Liver (tissue), 9 donors: Measurements from ENCODE around the gene F13A1. TPM values are rescaled to one million over a fixed set of nuclear protein-coding genes. Genes with fewer than 3 reads are reported as not detected.

Experiments
- DNase-seq: peaks from one replicate; pipeline ENCODE4 v3.0.0-alpha.2; 2017; ENCODE audit warnings: low spot score
- H3K27ac ChIP-seq, 2 donors: one replicate each; pipeline ENCODE4 v1.7.0; 2013; ENCODE audit warnings: inconsistent platforms in 2 of 2, low read length in 2 of 2, control low read depth in 1 of 2, low read depth in 1 of 2, mild to moderate bottlenecking in 1 of 2
- H3K27me3 ChIP-seq, 4 donors: one replicate each; pipeline versions ENCODE4 v1.6.1 to v1.7.0; 2013; ENCODE audit warnings: low read length in 3 of 4, inconsistent platforms in 1 of 4, mild to moderate bottlenecking in 1 of 4, moderate library complexity in 1 of 4; ENCODE audit not compliant: control insufficient read depth in 4 of 4, insufficient read depth in 4 of 4
- H3K36me3 ChIP-seq, 4 donors: one replicate each; pipeline versions ENCODE4 v1.6.1 to v1.7.0; 2013; ENCODE audit warnings: low read length in 3 of 4, mild to moderate bottlenecking in 3 of 4, low read depth in 1 of 4, moderate library complexity in 1 of 4; ENCODE audit not compliant: control insufficient read depth in 4 of 4, insufficient read depth in 3 of 4
- H3K4me1 ChIP-seq, 4 donors: one replicate each; pipeline versions ENCODE4 v1.6.1 to v1.7.0; 2013; ENCODE audit warnings: low read length in 3 of 4, mild to moderate bottlenecking in 3 of 4, moderate library complexity in 1 of 4; ENCODE audit not compliant: control insufficient read depth in 4 of 4, insufficient read depth in 4 of 4
- H3K4me3 ChIP-seq, 3 donors: one replicate each; pipeline versions ENCODE4 v1.6.1 to v1.7.0; 2013; ENCODE audit warnings: low read length in 3 of 3, control low read depth in 1 of 3, low read depth in 1 of 3, mild to moderate bottlenecking in 1 of 3
- H3K9ac ChIP-seq, 2 donors: one replicate each; pipeline ENCODE4 v1.7.0; 2013; ENCODE audit warnings: low read length in 2 of 2, mild to moderate bottlenecking in 2 of 2, moderate library complexity in 2 of 2, control low read depth in 1 of 2, low read depth in 1 of 2
- H3K9me3 ChIP-seq, 4 donors: one replicate each; pipeline versions ENCODE4 v1.6.1 to v1.7.0; 2013; ENCODE audit warnings: low read length in 3 of 4; ENCODE audit not compliant: control insufficient read depth in 4 of 4
- ATF3 ChIP-seq: IDR thresholded peaks from 2 replicates; pipeline ENCODE4 v1.6.1; 2016; ENCODE audit warnings: antibody characterized with exemption
- EGR1 ChIP-seq, 2 donors: IDR thresholded peaks; 2 replicates each; pipeline ENCODE4 v1.6.1; 2016 to 2018; ENCODE audit warnings: antibody characterized with exemption in 2 of 2, low read depth in 2 of 2
- FOXA2 ChIP-seq: IDR thresholded peaks from 2 replicates; pipeline ENCODE4 v1.6.1; 2016; ENCODE audit warnings: antibody characterized with exemption
- GABPA ChIP-seq, 2 donors: IDR thresholded peaks in 1 of 2; conservative IDR thresholded peaks in 1 of 2; 2 replicates each; pipeline ENCODE4 v1.6.1; 2016; ENCODE audit warnings: antibody characterized with exemption in 2 of 2, mild to moderate bottlenecking in 1 of 2, moderate library complexity in 1 of 2
- HNF4A ChIP-seq, 2 donors: conservative IDR thresholded peaks; 2 replicates each; pipeline ENCODE4 v1.6.1; 2016; ENCODE audit warnings: antibody characterized with exemption in 2 of 2, mild to moderate bottlenecking in 2 of 2
- HNF4G ChIP-seq: IDR thresholded peaks from 2 replicates; pipeline ENCODE4 v1.6.1; 2016; ENCODE audit warnings: antibody characterized with exemption
- JUND ChIP-seq, 2 donors: IDR thresholded peaks; 2 replicates each; pipeline ENCODE4 v1.6.1; 2016; ENCODE audit warnings: antibody characterized with exemption in 2 of 2
- NR2F2 ChIP-seq: IDR thresholded peaks from 2 replicates; pipeline ENCODE4 v1.6.1; 2016; ENCODE audit warnings: antibody characterized with exemption
- RAD21 ChIP-seq, 2 donors: IDR thresholded peaks; 2 replicates each; pipeline ENCODE4 v1.6.1; 2016; ENCODE audit warnings: antibody characterized with exemption in 2 of 2, mild to moderate bottlenecking in 2 of 2
- RXRA ChIP-seq, 2 donors: IDR thresholded peaks; 2 replicates each; pipeline ENCODE4 v1.6.1; 2017 to 2018; ENCODE audit warnings: antibody characterized with exemption in 2 of 2, mild to moderate bottlenecking in 1 of 2
- SP1 ChIP-seq: IDR thresholded peaks from 2 replicates; pipeline ENCODE4 v1.6.1; 2018; ENCODE audit warnings: antibody characterized with exemption, mild to moderate bottlenecking
- TAF1 ChIP-seq: conservative IDR thresholded peaks from 2 replicates; pipeline ENCODE4 v1.6.1; 2016; ENCODE audit warnings: antibody characterized with exemption, mild to moderate bottlenecking
- YY1 ChIP-seq: IDR thresholded peaks from 2 replicates; pipeline ENCODE4 v1.6.1; 2016; ENCODE audit warnings: antibody characterized with exemption, mild to moderate bottlenecking
- ZBTB33 ChIP-seq: IDR thresholded peaks from 2 replicates; pipeline ENCODE4 v1.6.1; 2016; ENCODE audit warnings: antibody characterized with exemption
- WGBS: extraction: QIAGEN DNeasy Blood & Tissue Kit; methylation state at CpG from one replicate; pipeline ENCODE4 v1.1.7; 2013; 5-methylcytosine and 5-hydroxymethylcytosine counted together
- polyA plus RNA-seq, 2 donors: library from polyadenylated mRNA; stranded (reverse) in 1 of 2; unstranded in 1 of 2; fragments of 200-250 nt in 1 of 2; fragments of >200 nt in 1 of 2; fragmentation: Nextera tagmentation in 1 of 2; extraction: Ambion mirVana in 1 of 2; gene quantifications; one replicate each; pipeline versions ENCODE4 v1.2.1 to v1.2.3, GENCODE V29; 2013 to 2015
- total RNA-seq, 2 donors: library from RNA; depleted of rRNA; stranded (reverse); fragments of >200 nt; gene quantifications; one replicate each; pipeline ENCODE4 v1.2.3, GENCODE V29; 2014
- TF ChIP-seq, protein P1 (sequence below): IDR thresholded peaks from 2 replicates; pipeline ENCODE4 v1.6.1; 2016; ENCODE audit warnings: antibody characterized with exemption, mild to moderate bottlenecking
- TF ChIP-seq, protein P2 (sequence below): fragments of 150-350 bp; IDR thresholded peaks from 2 replicates; pipeline ENCODE4 v1.5.1; 2017; ENCODE audit warnings: improper control_type of control experiment, low read depth, low read length; ENCODE audit not compliant: missing input control
- TF ChIP-seq, protein P3 (sequence below): IDR thresholded peaks from 2 replicates; pipeline ENCODE4 v1.6.1; 2016; ENCODE audit warnings: antibody characterized with exemption
- donor health status: healthy.
- donor health status: healthy.
- donor health status: healthy.
- donor health status: healthy.
- donor health status: healthy.

F13A1 gene
- total and polyA plus RNA-seq, 4 donors = 0.46 to 18.3 (median 5.1) TPM

DNA sequence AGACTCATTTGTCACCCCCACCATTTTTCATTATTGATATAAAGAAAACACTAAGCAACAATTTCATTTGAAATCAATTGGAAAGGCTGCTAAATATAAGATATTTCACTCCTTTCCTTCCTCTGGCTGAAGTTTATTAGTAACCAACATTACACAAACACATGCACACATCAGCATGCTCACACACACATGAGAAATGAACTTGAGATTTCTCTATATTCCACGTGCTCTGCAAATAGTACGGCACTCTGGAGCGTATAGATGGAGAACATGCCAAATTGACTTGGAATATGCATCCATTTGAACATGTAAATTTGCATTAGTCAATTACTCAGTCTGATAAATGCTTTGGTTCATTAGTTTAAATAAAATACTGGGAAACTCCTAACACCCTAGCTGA lies 37.1 kb upstream of the F13A1 start (continued):
- TF ChIP-seq HNF4A (conservative IDR thresholded peaks at IDR 0.05) = no peak
- TF ChIP-seq YY1 = no peak
- TF ChIP-seq ZBTB33 = no peak
- no peak for TF ChIP-seq RAD21 (IDR thresholded peaks at IDR 0.05)

GRCh38 chr6:6357032-6357431 lies 36.6 kb upstream of the F13A1 start:
- Histone ChIP-seq H3K9me3 (no peaks in the 10 kb centered on the region), H3K9ac (no peak overlapping the region), H3K4me3 (no peak overlapping the region), H3K27me3 (peaks cover 0 to 2% (median 0%) of the 10 kb centered on the region in 4 donors), H3K36me3 (no peaks in the 10 kb centered on the region), H3K27ac (no peak overlapping the region), H3K4me1 (no peaks in the 10 kb centered on the region)
- TF ChIP-seq GABPA (IDR thresholded peaks at IDR 0.05 in 1 of 2, conservative IDR thresholded peaks at IDR 0.05 in 1 of 2) = no peak
- no peak for TF ChIP-seq EGR1 (IDR thresholded peaks at IDR 0.05; ENCODE audit: low read depth in 2 of 2)
- TF ChIP-seq, protein P1, sequence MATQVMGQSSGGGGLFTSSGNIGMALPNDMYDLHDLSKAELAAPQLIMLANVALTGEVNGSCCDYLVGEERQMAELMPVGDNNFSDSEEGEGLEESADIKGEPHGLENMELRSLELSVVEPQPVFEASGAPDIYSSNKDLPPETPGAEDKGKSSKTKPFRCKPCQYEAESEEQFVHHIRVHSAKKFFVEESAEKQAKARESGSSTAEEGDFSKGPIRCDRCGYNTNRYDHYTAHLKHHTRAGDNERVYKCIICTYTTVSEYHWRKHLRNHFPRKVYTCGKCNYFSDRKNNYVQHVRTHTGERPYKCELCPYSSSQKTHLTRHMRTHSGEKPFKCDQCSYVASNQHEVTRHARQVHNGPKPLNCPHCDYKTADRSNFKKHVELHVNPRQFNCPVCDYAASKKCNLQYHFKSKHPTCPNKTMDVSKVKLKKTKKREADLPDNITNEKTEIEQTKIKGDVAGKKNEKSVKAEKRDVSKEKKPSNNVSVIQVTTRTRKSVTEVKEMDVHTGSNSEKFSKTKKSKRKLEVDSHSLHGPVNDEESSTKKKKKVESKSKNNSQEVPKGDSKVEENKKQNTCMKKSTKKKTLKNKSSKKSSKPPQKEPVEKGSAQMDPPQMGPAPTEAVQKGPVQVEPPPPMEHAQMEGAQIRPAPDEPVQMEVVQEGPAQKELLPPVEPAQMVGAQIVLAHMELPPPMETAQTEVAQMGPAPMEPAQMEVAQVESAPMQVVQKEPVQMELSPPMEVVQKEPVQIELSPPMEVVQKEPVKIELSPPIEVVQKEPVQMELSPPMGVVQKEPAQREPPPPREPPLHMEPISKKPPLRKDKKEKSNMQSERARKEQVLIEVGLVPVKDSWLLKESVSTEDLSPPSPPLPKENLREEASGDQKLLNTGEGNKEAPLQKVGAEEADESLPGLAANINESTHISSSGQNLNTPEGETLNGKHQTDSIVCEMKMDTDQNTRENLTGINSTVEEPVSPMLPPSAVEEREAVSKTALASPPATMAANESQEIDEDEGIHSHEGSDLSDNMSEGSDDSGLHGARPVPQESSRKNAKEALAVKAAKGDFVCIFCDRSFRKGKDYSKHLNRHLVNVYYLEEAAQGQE = no peak
- no peak for TF ChIP-seq JUND (IDR thresholded peaks at IDR 0.05)
- no peak for TF ChIP-seq SP1
- TF ChIP-seq ZBTB33 = no peak
- no peak for TF ChIP-seq ATF3
- TF ChIP-seq NR2F2 = no peak
- TF ChIP-seq TAF1 = no peak
- TF ChIP-seq, protein P2, sequence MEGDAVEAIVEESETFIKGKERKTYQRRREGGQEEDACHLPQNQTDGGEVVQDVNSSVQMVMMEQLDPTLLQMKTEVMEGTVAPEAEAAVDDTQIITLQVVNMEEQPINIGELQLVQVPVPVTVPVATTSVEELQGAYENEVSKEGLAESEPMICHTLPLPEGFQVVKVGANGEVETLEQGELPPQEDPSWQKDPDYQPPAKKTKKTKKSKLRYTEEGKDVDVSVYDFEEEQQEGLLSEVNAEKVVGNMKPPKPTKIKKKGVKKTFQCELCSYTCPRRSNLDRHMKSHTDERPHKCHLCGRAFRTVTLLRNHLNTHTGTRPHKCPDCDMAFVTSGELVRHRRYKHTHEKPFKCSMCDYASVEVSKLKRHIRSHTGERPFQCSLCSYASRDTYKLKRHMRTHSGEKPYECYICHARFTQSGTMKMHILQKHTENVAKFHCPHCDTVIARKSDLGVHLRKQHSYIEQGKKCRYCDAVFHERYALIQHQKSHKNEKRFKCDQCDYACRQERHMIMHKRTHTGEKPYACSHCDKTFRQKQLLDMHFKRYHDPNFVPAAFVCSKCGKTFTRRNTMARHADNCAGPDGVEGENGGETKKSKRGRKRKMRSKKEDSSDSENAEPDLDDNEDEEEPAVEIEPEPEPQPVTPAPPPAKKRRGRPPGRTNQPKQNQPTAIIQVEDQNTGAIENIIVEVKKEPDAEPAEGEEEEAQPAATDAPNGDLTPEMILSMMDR = no peak
- TF ChIP-seq, protein P3, sequence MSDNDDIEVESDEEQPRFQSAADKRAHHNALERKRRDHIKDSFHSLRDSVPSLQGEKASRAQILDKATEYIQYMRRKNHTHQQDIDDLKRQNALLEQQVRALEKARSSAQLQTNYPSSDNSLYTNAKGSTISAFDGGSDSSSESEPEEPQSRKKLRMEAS = no peak
- TF ChIP-seq HNF4A (conservative IDR thresholded peaks at IDR 0.05) = no peak
- TF ChIP-seq HNF4G = no peak
- no peak for TF ChIP-seq FOXA2
- no peak for TF ChIP-seq RXRA (IDR thresholded peaks at IDR 0.05)
- TF ChIP-seq RAD21 (IDR thresholded peaks at IDR 0.05) = no peak
- no peak for TF ChIP-seq YY1
- DNase-seq = no peak
- 70% methylated on average over 6 of the region's 6 CpGs for WGBS
